H9 (cell line): ENCODE measurements around the gene SRC. TPM values are rescaled to one million over a fixed set of nuclear protein-coding genes. Genes with fewer than 3 reads are reported as not detected.
A peak's percentile ranks its signal among the peaks of the same experiment; 100 is the strongest.

ENCODE experiments used
- DNase-seq: peaks from one replicate; pipeline ENCODE4 v3.0.0-alpha.2; 2017
- H2AFZ ChIP-seq: one replicate; pipeline ENCODE4 v1.6.1; 2013; ENCODE audit warnings: mild to moderate bottlenecking, low read length, control low read depth, moderate library complexity
- H2AK5ac ChIP-seq: 2 replicates; pipeline ENCODE4 v1.6.1; 2013; ENCODE audit warnings: low read length, control low read depth, mixed read lengths; ENCODE audit not compliant: insufficient read length
- H2BK120ac ChIP-seq: one replicate; pipeline ENCODE4 v1.6.1; 2013; ENCODE audit warnings: low read depth, mild to moderate bottlenecking, low read length, control low read depth, inconsistent platforms; ENCODE audit not compliant: poor library complexity, severe bottlenecking
- H2BK12ac ChIP-seq: 2 replicates; pipeline ENCODE4 v1.6.1; 2013; ENCODE audit warnings: low read length, control low read depth, mixed read lengths, low read depth; ENCODE audit not compliant: insufficient read length
- H2BK15ac ChIP-seq: 2 replicates; pipeline ENCODE4 v1.6.1; 2013; ENCODE audit warnings: low read depth, low read length, control low read depth
- H2BK20ac ChIP-seq: one replicate; pipeline ENCODE4 v1.6.1; 2013; ENCODE audit warnings: low read depth, mild to moderate bottlenecking, low read length, control low read depth, inconsistent platforms; ENCODE audit not compliant: poor library complexity, severe bottlenecking
- H2BK5ac ChIP-seq: 2 replicates; pipeline ENCODE4 v1.6.1; 2013; ENCODE audit warnings: low read length, control low read depth, mixed read lengths; ENCODE audit not compliant: insufficient read length
- H3K14ac ChIP-seq: 2 replicates; pipeline ENCODE4 v1.6.1; 2013; ENCODE audit warnings: low read length, control low read depth; ENCODE audit not compliant: insufficient read depth
- H3K18ac ChIP-seq: 2 replicates; pipeline ENCODE4 v1.6.1; 2013; ENCODE audit warnings: low read depth, mild to moderate bottlenecking, mixed read lengths, low read length, control low read depth; ENCODE audit not compliant: insufficient read length
- H3K23ac ChIP-seq: 2 replicates; pipeline ENCODE4 v1.6.1; 2013; ENCODE audit warnings: low read length, control low read depth, mixed read lengths, low read depth; ENCODE audit not compliant: insufficient read length
- H3K23me2 ChIP-seq: 2 replicates; pipeline ENCODE4 v1.6.1; 2013; ENCODE audit warnings: low read depth, mild to moderate bottlenecking, mixed read lengths, low read length, control low read depth; ENCODE audit not compliant: insufficient read length, poor library complexity, severe bottlenecking
- H3K27ac ChIP-seq: 2 replicates; pipeline ENCODE4 v1.5.1; 2013; ENCODE audit warnings: low read length, control low read depth, mixed read lengths, low read depth; ENCODE audit not compliant: insufficient read length
- H3K27me3 ChIP-seq: 2 replicates; pipeline ENCODE4 v1.6.1; 2013; ENCODE audit warnings: low read length, control low read depth, inconsistent platforms; ENCODE audit not compliant: insufficient read depth
- H3K4ac ChIP-seq: 2 replicates; pipeline ENCODE4 v1.6.1; 2013; ENCODE audit warnings: low read depth, mild to moderate bottlenecking, control low read depth, inconsistent platforms, low read length, moderate library complexity
- H3K4me1 ChIP-seq: 2 replicates; pipeline ENCODE4 v1.6.1; 2013; ENCODE audit warnings: low read length, control low read depth, inconsistent platforms; ENCODE audit not compliant: insufficient read depth
- H3K4me2 ChIP-seq: 2 replicates; pipeline ENCODE4 v1.6.1; 2013; ENCODE audit warnings: low read length, control low read depth, mixed read lengths; ENCODE audit not compliant: insufficient read length, insufficient read depth
- H3K56ac ChIP-seq: 2 replicates; pipeline ENCODE4 v1.6.1; 2013; ENCODE audit warnings: low read depth, mild to moderate bottlenecking, mixed read lengths, low read length, control low read depth; ENCODE audit not compliant: insufficient read length
- H3K79me1 ChIP-seq: 2 replicates; pipeline ENCODE4 v1.6.1; 2013; ENCODE audit warnings: low read depth, mild to moderate bottlenecking, moderate library complexity, low read length, control low read depth, inconsistent platforms; ENCODE audit not compliant: insufficient read depth, poor library complexity, severe bottlenecking
- H3K79me2 ChIP-seq: 2 replicates; pipeline ENCODE4 v1.6.1; 2013; ENCODE audit warnings: low read length, control low read depth, inconsistent platforms; ENCODE audit not compliant: insufficient read depth
- H3K9ac ChIP-seq: 2 replicates; pipeline ENCODE4 v1.6.1; 2013; ENCODE audit warnings: low read length, control low read depth, mixed read lengths; ENCODE audit not compliant: insufficient read length; ENCODE audit errors: extremely low read depth
- H3K9me3 ChIP-seq: one replicate; pipeline ENCODE4 v1.6.1; 2013; ENCODE audit warnings: low read depth, low read length, inconsistent platforms; ENCODE audit not compliant: control insufficient read depth
- H3T11ph ChIP-seq: one replicate; pipeline ENCODE4 v1.6.1; 2013; ENCODE audit warnings: mild to moderate bottlenecking, low read length, control low read depth, inconsistent platforms
- H4K20me1 ChIP-seq: one replicate; pipeline ENCODE4 v1.6.1; 2013; ENCODE audit not compliant: control insufficient read depth, insufficient read length, insufficient read depth
- H4K5ac ChIP-seq: 2 replicates; pipeline ENCODE4 v1.6.1; 2013; ENCODE audit warnings: low read depth, mild to moderate bottlenecking, mixed read lengths, low read length, control low read depth; ENCODE audit not compliant: insufficient read length
- H4K8ac ChIP-seq: replicated peaks from 2 replicates; pipeline ENCODE4 v1.6.1; 2013; ENCODE audit warnings: low read length, control low read depth, mixed read lengths, low read depth; ENCODE audit not compliant: insufficient read length
- H4K91ac ChIP-seq: 2 replicates; pipeline ENCODE4 v1.6.1; 2013; ENCODE audit warnings: low read depth, mild to moderate bottlenecking, moderate library complexity, mixed read lengths, low read length, control low read depth; ENCODE audit not compliant: insufficient read length
- H3K27ac Mint-ChIP-seq, 3 experiments: 2 replicates in 2 of 3; 3 replicates in 1 of 3; pipeline ENCODE4 v1.8.0; 2020 to 2021; ENCODE audit warnings: mixed read lengths in 3 of 3, mild to moderate bottlenecking in 1 of 3, moderate library complexity in 1 of 3
- H3K27me3 Mint-ChIP-seq: 2 replicates; pipeline ENCODE4 v1.8.0; 2021; ENCODE audit warnings: low read depth, mild to moderate bottlenecking, moderate library complexity, mixed read lengths
- H3K36me3 Mint-ChIP-seq, 3 experiments: 2 replicates in 2 of 3; 3 replicates in 1 of 3; pipeline ENCODE4 v1.8.0; 2020 to 2021; ENCODE audit warnings: low read depth in 3 of 3, mixed read lengths in 3 of 3; ENCODE audit not compliant: insufficient read depth in 1 of 3
- H3K4me1 Mint-ChIP-seq, 2 experiments: 2 replicates each; pipeline ENCODE4 v1.8.0; 2020; ENCODE audit warnings: mixed read lengths in 2 of 2
- H3K4me3 Mint-ChIP-seq, 2 experiments: 2 replicates in 1 of 2; 3 replicates in 1 of 2; pipeline ENCODE4 v1.8.0; 2020 to 2021; ENCODE audit warnings: mild to moderate bottlenecking in 2 of 2, mixed read lengths in 2 of 2, moderate library complexity in 1 of 2
- H3K9me3 Mint-ChIP-seq, 2 experiments: 2 replicates in 1 of 2; 3 replicates in 1 of 2; pipeline ENCODE4 v1.8.0; 2020; ENCODE audit warnings: mild to moderate bottlenecking in 2 of 2, mixed read lengths in 2 of 2, moderate library complexity in 1 of 2
- WGBS: extraction: QIAGEN DNeasy Blood & Tissue Kit; methylation state at CpG from one replicate; pipeline ENCODE4 v1.1.7; 2013; ENCODE audit warnings: missing lambda C conversion rate, low lambda C conversion rate, mixed read lengths; ENCODE audit not compliant: insufficient read length; ENCODE audit errors: extremely low coverage; 5-methylcytosine and 5-hydroxymethylcytosine counted together
- total RNA-seq: library from RNA; stranded (reverse); gene quantifications from 2 replicates; pipeline ENCODE4 v1.2.1, GENCODE V29; 2021
- TF ChIP-seq, protein P1 (sequence below): fragments of 200-600 bp; sonication (generic); conservative IDR thresholded peaks from 3 replicates; pipeline ENCODE4 v1.8.0; 2021; ENCODE audit warnings: antibody characterized with exemption, mild to moderate bottlenecking

SRC gene
- total RNA-seq, 1 experiment from 2014 or later, result 44.5 TPM

DNA sequence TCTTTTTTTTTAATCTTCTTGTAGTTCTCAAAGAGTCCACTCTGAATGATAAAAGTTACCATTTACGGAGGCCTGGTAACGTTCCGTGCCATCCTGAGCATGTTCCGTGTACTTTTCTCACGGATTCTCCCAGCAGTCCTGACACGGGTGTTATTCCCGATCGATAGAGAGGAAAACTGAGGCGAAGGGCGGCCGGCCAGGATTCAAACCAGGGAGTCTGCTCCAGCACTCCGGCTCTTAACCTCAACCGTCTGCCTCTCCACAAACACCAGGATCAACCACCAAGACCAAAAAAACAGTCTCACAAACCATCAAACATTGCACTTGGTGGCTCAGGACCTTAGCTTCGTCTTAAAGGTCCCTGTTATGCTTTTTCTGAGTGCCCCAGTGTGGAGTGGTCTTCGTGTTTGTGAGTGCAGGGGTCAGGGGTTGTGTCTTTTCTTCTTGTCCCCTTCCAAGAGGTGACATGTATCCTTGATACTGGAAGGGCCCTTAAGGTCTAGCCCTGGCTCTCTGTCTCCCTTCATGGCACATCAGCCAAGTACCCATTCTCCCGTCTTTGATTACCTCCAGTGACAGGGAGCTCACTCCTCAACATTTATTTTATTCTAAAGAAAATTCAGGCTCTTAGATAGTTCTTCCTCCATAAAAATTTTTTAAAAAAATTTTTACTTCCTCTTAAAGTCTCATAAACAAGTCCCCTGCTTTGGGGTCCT is 35.1 kb downstream of the SRC start:
- H3K79me2 ChIP-seq, result no peaks in the 10 kb centered on the region
- H3K4me3 Mint-ChIP-seq, result no peak overlapping the region
- no peak overlapping the region for H3K4me2 ChIP-seq
- H3K79me1 ChIP-seq, result no peaks in the 10 kb centered on the region
- H4K91ac ChIP-seq, result no peak overlapping the region
- H3K27me3 Mint-ChIP-seq, result no peaks in the 10 kb centered on the region; the same call in 1 of the 2 replicates
- TF ChIP-seq, protein P1, sequence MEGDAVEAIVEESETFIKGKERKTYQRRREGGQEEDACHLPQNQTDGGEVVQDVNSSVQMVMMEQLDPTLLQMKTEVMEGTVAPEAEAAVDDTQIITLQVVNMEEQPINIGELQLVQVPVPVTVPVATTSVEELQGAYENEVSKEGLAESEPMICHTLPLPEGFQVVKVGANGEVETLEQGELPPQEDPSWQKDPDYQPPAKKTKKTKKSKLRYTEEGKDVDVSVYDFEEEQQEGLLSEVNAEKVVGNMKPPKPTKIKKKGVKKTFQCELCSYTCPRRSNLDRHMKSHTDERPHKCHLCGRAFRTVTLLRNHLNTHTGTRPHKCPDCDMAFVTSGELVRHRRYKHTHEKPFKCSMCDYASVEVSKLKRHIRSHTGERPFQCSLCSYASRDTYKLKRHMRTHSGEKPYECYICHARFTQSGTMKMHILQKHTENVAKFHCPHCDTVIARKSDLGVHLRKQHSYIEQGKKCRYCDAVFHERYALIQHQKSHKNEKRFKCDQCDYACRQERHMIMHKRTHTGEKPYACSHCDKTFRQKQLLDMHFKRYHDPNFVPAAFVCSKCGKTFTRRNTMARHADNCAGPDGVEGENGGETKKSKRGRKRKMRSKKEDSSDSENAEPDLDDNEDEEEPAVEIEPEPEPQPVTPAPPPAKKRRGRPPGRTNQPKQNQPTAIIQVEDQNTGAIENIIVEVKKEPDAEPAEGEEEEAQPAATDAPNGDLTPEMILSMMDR, result no peak
- WGBS, result no CpG with 5 or more reads among the region's 16 CpGs
- H2AK5ac ChIP-seq, result no peak overlapping the region
- DNase-seq, result no peak
- no peak overlapping the region for H3K27ac ChIP-seq
- no peak overlapping the region for H2AFZ ChIP-seq
- no peaks in the 10 kb centered on the region; a peak in 1 of 5 replicates for H3K9me3 Mint-ChIP-seq
- H2BK120ac ChIP-seq, result no peak overlapping the region
- H3K23me2 ChIP-seq, result no peaks in the 10 kb centered on the region
- H4K20me1 ChIP-seq, result no peaks in the 10 kb centered on the region
- peaks cover 15 to 18% of the 10 kb centered on the region in 2 experiments for H3K4me1 Mint-ChIP-seq
- H3T11ph ChIP-seq, result no peak overlapping the region
- H2BK20ac ChIP-seq, result no peak overlapping the region
- H2BK5ac ChIP-seq, result no peak overlapping the region
- no peak overlapping the region for H4K8ac ChIP-seq
- no peak overlapping the region for H3K4ac ChIP-seq
- no peak overlapping the region for H2BK12ac ChIP-seq
- no peak overlapping the region for H2BK15ac ChIP-seq
- H3K36me3 Mint-ChIP-seq, result peaks cover 6 to 17% (median 16%) of the 10 kb centered on the region in 3 experiments
- H3K4me1 ChIP-seq, result no peaks in the 10 kb centered on the region; the same call in 1 of the 2 replicates
- H4K5ac ChIP-seq, result no peak overlapping the region
- no peaks in the 10 kb centered on the region for H3K9me3 ChIP-seq
- no peak overlapping the region for H3K56ac ChIP-seq
- H3K14ac ChIP-seq, result no peak overlapping the region
- no peak overlapping the region for H3K9ac ChIP-seq
- H3K23ac ChIP-seq, result no peak overlapping the region
- peak overlapping the region in 1 of 3 experiments; percentile 58; a peak in 2 of 7 replicates for H3K27ac Mint-ChIP-seq
- H3K27me3 ChIP-seq, result no peaks in the 10 kb centered on the region
- H3K18ac ChIP-seq, result no peak overlapping the region
